Measurements from ENCODE around the gene UNC119B.

- no peak for TF ChIP-seq EZH2phosphoT487 (IDR thresholded peaks at IDR 0.05; ENCODE audit: borderline replicate concordance, low read depth, low read length)
- TF ChIP-seq, protein P1, sequence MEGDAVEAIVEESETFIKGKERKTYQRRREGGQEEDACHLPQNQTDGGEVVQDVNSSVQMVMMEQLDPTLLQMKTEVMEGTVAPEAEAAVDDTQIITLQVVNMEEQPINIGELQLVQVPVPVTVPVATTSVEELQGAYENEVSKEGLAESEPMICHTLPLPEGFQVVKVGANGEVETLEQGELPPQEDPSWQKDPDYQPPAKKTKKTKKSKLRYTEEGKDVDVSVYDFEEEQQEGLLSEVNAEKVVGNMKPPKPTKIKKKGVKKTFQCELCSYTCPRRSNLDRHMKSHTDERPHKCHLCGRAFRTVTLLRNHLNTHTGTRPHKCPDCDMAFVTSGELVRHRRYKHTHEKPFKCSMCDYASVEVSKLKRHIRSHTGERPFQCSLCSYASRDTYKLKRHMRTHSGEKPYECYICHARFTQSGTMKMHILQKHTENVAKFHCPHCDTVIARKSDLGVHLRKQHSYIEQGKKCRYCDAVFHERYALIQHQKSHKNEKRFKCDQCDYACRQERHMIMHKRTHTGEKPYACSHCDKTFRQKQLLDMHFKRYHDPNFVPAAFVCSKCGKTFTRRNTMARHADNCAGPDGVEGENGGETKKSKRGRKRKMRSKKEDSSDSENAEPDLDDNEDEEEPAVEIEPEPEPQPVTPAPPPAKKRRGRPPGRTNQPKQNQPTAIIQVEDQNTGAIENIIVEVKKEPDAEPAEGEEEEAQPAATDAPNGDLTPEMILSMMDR (conservative IDR thresholded peaks at IDR 0.05; ENCODE audit: low read length): no peak
Observed at GRCh38 chr12:120719072-120719471, 8.8 kb downstream of the UNC119B start.

Data from OCI-LY7 (cell line).